Fibroblast of lung (primary cell): ENCODE data around the gene OMP.

Source experiments
- EZH2 ChIP-seq: IDR thresholded peaks from 2 replicates; pipeline ENCODE4 v1.5.1; 2012; ENCODE audit warnings: low read length, control low read depth, mild to moderate bottlenecking; ENCODE audit errors: missing control alignments
- TF ChIP-seq, protein P1 (sequence below), 2 donors: IDR thresholded peaks in 1 of 2; conservative IDR thresholded peaks in 1 of 2; 1 replicate in 1 of 2; 2 replicates in 1 of 2; pipeline ENCODE4 v1.5.1; 2011 to 2012; ENCODE audit warnings: low read length in 2 of 2, control low read depth in 1 of 2, inconsistent platforms in 1 of 2, low read depth in 1 of 2, mild to moderate bottlenecking in 1 of 2

DNA sequence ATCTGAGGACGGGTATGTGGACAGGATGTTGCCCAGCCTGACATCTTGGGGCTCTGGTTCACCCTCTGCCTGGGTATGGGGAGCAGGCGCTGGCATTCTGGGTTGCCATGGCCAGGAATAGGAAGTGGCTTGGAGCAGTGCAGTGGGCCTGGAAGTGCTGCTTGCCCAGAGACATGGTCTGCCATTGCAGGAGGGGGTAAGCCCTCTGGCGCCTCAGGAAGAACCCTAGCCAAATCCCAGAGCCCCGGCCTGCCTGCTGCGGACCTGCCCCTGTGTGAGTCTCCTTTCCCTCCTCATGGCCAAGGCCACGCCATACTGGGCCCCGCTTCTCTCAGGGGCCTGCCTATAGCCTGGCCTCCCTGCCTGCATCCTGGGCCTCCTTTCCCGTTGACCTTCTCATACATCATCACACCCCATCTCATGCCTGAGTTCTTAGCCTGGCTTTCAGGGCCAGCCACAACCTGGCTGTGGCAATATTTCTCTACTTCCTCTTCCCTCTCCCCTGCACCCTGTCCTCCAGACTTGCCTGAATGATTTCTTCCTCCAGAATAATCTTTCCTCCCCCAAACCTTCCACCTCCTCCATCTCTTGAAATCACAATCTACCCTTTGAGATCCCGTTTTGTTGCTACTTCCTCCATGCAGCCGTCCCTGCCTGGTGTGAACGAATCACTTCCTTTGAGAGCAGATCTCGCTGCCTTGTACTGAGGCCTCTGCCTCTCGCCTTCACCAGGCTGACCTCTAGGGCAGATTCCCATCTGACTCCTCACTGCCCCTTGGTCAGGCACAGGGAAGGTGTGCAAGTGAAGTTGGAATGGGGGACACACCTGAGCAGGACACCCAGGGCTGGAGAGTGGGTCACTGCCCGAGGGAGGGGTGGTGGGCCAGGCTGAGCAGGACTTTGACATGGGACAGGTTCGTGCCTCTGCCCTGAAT is 30.7 kb upstream of the OMP start:
- TF ChIP-seq, protein P1, sequence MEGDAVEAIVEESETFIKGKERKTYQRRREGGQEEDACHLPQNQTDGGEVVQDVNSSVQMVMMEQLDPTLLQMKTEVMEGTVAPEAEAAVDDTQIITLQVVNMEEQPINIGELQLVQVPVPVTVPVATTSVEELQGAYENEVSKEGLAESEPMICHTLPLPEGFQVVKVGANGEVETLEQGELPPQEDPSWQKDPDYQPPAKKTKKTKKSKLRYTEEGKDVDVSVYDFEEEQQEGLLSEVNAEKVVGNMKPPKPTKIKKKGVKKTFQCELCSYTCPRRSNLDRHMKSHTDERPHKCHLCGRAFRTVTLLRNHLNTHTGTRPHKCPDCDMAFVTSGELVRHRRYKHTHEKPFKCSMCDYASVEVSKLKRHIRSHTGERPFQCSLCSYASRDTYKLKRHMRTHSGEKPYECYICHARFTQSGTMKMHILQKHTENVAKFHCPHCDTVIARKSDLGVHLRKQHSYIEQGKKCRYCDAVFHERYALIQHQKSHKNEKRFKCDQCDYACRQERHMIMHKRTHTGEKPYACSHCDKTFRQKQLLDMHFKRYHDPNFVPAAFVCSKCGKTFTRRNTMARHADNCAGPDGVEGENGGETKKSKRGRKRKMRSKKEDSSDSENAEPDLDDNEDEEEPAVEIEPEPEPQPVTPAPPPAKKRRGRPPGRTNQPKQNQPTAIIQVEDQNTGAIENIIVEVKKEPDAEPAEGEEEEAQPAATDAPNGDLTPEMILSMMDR (conservative IDR thresholded peaks at IDR 0.05 in 1 of 2, IDR thresholded peaks at IDR 0.05 in 1 of 2; ENCODE audit: low read depth in 1 of 2, low read length in 2 of 2) = no peak
- no peak for TF ChIP-seq EZH2
